ENCODE results near the gene SCGB1D2.
"Not testable (repeated sequence)": the region's sequence is repeated elsewhere in the genome, so short reads cannot be mapped to it uniquely, and the experiment has no call there.

The SCGB1D2 gene

GRCh38 chr11:62242021-62242420, at the start of gene SCGB1D2:
Gene SCGB1D2, plus strand, starts transcription at chr11:62242239. Its CDS starts 69 bp downstream, at chr11:62242308.
- DNase-seq (ENCODE audit: low spot score): peak; percentile 13

GRCh38 chr11:62193952-62194351, 48.1 kb upstream of the SCGB1D2 start:
- DNase-seq (ENCODE audit: low spot score): no peak

GRCh38 chr11:62195010-62195409, 47.0 kb upstream of the SCGB1D2 start:
- DNase-seq (ENCODE audit: low spot score): not testable (repeated sequence)

DNA sequence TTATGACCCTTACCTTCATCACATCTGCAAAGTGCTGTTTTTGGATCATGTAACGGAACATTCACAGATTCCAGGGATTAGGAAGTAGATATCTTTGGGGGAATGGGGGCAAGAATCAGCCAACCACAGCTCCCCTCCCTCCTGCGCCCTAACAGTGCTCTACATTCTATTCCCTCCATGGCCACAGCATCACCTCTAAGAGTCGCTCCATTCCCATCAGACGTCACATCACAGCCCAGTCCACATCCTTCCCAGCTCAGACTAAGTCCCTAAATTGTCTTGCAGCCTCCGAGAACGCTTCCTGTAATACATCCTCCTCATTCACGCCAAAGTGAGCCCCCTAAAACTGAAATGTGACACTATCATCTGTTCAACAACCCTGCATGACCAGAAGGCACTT, 46.1 kb upstream of the SCGB1D2 start:
- DNase-seq (ENCODE audit: low spot score): no peak

DNA sequence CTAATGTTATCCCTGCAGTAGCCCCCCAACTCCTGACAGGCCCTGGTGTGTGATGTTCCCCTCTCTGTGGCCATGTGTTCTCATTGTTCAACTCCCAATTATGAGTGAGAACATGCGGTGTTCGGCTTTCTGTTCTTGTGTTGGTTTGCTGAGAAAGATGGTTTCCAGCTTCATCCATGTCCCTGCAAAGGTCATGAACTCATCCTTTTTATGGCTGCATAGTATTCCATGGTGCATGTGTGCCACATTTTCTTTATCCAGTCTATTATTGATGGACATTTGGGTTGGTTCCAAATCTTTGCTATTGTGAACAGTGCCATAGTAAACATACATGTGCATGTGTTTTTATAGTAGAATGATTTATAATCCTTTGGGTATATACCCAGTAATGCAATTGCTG, 44.6 kb upstream of the SCGB1D2 start:
- DNase-seq (ENCODE audit: low spot score): not testable (repeated sequence)

- DNase-seq (ENCODE audit: low spot score): no peak
Observed at GRCh38 chr11:62201376-62201775, 40.7 kb upstream of the SCGB1D2 start.

- no peak for DNase-seq (ENCODE audit: low spot score)
Observed at GRCh38 chr11:62202910-62203309, 39.1 kb upstream of the SCGB1D2 start.

- DNase-seq (ENCODE audit: low spot score): no peak
Observed at GRCh38 chr11:62204430-62204829, 37.6 kb upstream of the SCGB1D2 start.

DNA sequence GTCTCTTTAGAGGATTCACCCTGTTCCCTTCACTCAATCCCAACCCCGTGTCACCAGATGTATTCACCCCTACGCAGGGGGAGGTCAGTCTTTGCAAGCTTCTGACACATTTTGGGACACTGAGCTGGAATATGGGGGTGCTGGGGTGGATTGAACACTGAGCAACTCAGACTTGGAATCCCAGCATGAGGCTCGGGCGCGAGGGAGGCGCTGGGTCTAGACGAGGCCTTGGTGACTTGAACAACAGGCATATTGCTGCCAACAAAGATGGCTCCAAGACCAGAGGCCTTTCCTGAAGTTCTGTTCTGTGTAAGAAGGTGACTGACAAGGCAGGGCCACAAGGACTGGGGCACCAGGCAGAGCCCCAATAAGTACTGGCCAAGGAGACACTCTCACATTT, 36.6 kb upstream of the SCGB1D2 start:
- DNase-seq (ENCODE audit: low spot score): no peak

- DNase-seq (ENCODE audit: low spot score): not testable (repeated sequence)
Observed at GRCh38 chr11:62206276-62207066, 35.6 kb upstream of the SCGB1D2 start.

- no peak for DNase-seq (ENCODE audit: low spot score)
Observed at GRCh38 chr11:62208785-62209144, 33.3 kb upstream of the SCGB1D2 start.

DNA sequence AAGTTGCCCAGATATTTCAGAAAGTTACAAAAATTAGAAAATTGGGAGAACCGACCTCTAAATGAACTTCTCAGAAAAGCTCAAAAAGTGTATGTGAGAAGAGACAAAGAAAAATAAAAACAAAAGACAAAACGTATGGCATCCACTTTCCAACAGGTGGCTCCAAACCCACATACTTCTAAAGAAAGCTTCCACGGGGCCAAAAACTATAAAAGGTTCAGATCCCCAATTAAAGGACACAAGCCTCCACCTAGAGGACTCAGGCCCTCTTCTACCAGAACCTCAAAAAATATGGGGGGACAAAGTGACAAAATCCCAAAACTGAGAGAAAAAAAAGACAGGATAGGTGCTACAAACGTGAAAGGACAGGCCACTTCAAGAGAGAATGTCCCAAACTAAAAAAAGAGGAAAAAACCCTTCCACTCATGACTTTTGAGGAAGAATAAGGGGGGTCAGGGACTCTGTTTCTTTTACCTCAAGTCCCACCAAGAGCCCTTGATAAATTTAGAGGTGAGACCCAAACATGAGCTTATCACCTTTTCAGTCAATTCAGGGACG, 24.8 kb upstream of the SCGB1D2 start:
- DNase-seq (ENCODE audit: low spot score): no peak

GRCh38 chr11:62221498-62221897, 20.5 kb upstream of the SCGB1D2 start:
- no peak for DNase-seq (ENCODE audit: low spot score)

DNA sequence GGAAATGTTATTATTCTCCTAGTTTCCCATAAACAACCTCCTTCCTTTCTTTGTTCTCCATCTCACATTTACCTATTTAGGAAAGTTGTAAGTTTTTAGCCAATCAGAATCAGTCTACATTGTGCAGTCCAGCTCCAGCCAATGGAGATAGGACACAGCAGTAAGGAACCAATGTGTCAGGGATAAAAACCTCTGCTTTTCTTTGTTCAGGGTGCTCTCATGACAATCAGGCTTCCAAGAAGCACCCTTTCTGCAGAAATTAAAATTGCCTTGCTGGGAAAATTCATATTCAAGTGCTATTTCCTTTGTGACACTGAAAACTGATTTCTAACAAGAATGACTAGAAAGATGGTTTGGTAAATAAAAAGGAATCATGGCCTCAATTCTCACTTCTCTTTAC, 18.9 kb upstream of the SCGB1D2 start:
- DNase-seq (ENCODE audit: low spot score): no peak

GRCh38 chr11:62233730-62234129, 8.3 kb upstream of the SCGB1D2 start:
- DNase-seq (ENCODE audit: low spot score): no peak

DNA sequence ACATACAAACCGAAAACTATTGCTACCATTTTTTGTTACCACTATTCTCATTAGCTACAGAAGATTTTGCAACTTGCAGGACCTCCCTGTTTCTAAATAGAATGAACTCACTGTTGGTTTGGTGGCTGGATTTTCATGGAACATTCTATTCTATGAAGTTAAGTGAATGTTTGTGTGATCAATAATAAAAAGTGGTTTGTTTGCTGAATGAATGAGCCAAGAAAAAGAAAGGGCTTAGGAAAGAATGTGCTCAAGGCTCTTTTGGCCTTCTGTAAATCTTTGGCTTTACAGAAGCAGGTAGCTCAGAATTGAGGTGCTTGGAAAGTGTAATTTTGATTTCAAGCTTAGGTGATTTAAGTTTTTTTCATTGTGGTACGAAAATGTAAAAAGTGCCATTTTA, 5.9 kb upstream of the SCGB1D2 start:
- no peak for DNase-seq (ENCODE audit: low spot score)

GRCh38 chr11:62237499-62237898, 4.5 kb upstream of the SCGB1D2 start:
- DNase-seq (ENCODE audit: low spot score): no peak

DNA sequence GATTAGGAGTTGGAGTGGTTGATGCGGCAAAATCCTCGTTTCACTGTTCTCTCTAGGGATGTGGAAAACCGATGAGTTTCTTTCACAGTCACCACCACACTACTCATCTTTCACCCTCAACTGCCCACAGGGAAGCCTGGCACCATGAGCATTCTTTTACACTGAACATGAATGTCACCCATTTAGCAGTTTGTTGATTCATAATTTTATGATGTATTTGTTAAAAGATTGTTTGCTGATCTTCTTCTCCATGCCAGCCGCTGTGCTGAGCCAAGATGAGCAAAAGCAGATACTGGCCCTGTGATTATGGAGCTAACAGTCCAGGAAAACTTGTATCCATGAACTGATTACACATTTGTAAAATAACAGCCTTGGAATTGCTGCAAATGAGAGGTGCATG, 3.9 kb upstream of the SCGB1D2 start:
- no peak for DNase-seq (ENCODE audit: low spot score)

GRCh38 chr11:62241095-62241494, 944 bp upstream of the SCGB1D2 start:
- DNase-seq (ENCODE audit: low spot score): no peak

GRCh38 chr11:62245271-62245753, 3.3 kb downstream of the SCGB1D2 start:
- DNase-seq (ENCODE audit: low spot score): no peak

- DNase-seq (ENCODE audit: low spot score): no peak
Observed at GRCh38 chr11:62251698-62252097, 9.7 kb downstream of the SCGB1D2 start.

- DNase-seq (ENCODE audit: low spot score): no peak
Observed at GRCh38 chr11:62253999-62254542, 12.0 kb downstream of the SCGB1D2 start.

DNA sequence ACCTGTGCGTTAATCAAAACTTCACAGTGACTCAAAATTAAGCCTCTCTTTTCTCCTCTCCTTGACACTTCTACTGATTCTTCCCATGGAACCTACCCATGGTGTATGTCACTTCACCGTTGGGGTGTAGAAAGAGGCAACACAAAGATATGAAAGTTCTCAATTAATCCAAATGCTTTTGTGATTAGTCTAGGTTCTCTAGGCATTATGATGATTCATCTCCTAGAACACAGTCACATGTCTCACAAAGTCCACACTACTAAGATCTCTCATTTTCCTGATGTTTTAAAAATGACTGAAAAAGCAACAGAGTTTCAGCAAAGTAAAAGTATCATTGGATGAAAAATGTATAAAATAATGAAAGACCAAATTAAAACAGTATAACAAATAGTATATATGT, 14.2 kb downstream of the SCGB1D2 start:
- no peak for DNase-seq (ENCODE audit: low spot score)

All from globus pallidus (tissue), 1 donor.